Measurements from ENCODE around the gene CYTH3.
"Not testable (repeated sequence)": the region's sequence is repeated elsewhere in the genome, so short reads cannot be mapped to it uniquely, and the experiment has no call there.

The CYTH3 gene

DNA sequence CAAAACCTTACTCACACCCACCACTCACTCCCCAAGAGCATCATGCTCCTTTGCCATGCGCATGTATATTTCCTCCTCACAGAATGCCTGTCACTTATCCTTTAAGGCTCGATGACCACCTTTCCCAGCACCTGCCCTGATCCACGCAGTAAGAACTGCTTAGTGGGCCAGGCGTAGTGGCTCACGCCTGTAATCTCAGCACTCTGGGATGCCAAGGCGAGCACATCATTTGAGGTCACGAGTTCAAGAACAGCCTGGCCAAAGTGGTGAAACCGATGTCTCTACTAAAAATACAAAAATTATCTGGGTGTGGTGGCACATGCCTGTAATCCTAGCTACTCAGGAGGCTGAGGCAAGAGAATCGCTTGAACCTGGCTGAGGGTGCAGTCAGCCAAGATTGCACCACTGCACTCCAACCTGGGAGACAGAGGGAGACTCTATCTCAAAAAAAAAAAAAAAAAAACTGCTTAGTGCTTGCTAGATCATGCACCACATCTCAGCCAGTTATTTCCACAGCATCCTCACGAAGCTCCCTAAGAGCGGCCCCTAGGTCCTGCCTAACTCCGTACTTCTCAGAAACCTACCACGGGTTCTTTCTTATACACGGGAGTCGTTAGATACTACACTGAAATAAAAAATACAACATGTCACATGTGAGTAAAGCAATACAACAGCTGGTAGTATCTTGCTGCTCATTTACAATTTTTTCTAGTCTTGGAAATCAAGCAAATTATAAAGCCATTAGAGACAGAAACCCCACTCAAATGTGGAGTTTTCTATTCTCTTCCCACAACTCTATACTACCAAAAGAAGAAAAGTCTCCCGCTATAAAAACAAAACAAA lies 37.2 kb downstream of the CYTH3 start:
- TF ChIP-seq, protein P1, sequence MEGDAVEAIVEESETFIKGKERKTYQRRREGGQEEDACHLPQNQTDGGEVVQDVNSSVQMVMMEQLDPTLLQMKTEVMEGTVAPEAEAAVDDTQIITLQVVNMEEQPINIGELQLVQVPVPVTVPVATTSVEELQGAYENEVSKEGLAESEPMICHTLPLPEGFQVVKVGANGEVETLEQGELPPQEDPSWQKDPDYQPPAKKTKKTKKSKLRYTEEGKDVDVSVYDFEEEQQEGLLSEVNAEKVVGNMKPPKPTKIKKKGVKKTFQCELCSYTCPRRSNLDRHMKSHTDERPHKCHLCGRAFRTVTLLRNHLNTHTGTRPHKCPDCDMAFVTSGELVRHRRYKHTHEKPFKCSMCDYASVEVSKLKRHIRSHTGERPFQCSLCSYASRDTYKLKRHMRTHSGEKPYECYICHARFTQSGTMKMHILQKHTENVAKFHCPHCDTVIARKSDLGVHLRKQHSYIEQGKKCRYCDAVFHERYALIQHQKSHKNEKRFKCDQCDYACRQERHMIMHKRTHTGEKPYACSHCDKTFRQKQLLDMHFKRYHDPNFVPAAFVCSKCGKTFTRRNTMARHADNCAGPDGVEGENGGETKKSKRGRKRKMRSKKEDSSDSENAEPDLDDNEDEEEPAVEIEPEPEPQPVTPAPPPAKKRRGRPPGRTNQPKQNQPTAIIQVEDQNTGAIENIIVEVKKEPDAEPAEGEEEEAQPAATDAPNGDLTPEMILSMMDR (IDR thresholded peaks at IDR 0.05; ENCODE audit: control insufficient read depth, extremely low read depth, insufficient read depth): no peak
- no peak overlapping the region for H3K4me3 ChIP-seq (ENCODE audit: low read depth, low read length)
- no peak for DNase-seq (ENCODE audit: low read depth)

DNA sequence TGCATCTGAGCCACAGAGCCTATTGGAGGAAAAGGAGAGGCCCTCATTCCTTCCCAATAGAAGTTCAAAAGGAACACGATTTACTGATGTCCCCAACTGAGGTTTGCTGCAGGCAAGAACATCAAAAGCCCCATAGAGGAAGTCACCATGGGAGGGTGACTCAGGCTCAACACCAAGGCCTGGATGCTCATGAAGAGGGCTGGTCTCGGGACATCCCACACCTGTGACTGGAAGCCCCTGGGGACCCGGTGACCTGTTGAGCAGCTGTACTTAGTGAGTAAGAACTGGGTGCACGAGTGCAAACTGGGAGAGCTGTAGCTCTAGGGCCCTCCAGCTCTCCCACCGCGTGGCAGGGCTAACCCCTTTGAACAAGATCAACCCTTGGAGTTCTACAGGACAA lies 38.0 kb downstream of the CYTH3 start:
- no peak overlapping the region for H3K4me3 ChIP-seq (ENCODE audit: low read depth, low read length)
- TF ChIP-seq, protein P1 (IDR thresholded peaks at IDR 0.05; ENCODE audit: control insufficient read depth, extremely low read depth, insufficient read depth): no peak
- DNase-seq (ENCODE audit: low read depth): no peak

DNA sequence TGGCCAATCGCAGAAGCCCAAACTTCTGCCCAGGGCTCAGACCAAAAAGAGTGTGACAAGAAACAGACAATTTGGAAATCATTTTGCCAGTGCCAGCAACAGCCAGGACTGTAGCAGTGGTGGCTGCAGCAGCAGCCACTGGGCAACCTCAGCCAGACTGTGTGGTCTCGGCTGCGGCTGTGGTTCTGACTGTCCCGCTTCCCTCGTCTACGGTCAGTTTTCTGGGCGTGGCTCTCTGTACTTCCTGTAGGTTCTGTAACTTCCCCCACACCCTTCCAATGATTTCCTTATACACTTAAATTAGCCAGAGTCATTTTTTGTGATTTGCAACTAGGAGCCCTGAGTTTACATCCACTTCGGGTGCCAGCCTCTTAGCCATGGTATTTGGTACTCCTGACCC lies 39.9 kb downstream of the CYTH3 start:
- TF ChIP-seq, protein P1 (IDR thresholded peaks at IDR 0.05; ENCODE audit: control insufficient read depth, extremely low read depth, insufficient read depth): no peak
- DNase-seq (ENCODE audit: low read depth): no peak
- H3K4me3 ChIP-seq (ENCODE audit: low read depth, low read length): no peak overlapping the region

DNA sequence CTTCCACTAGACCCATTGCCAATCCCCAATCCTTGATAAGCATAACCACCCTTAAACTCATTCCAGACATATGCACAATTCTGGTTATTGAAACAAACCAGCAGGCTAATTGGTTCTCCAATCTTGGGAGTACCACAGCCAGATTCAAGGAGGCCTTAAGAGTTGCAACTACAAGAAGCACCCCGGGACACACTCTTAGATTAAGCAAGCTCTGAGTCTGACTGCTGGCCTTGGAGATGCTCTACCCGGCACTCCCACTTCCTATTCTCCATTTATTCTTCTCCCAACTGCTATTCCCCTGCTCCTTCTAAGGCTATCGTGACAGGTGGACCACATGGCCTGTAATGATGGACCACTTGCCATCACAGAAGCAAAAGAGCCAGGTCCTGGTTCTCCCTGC lies 40.3 kb downstream of the CYTH3 start:
- no peak overlapping the region for H3K4me3 ChIP-seq (ENCODE audit: low read depth, low read length)
- no peak for DNase-seq (ENCODE audit: low read depth)
- TF ChIP-seq, protein P1 (IDR thresholded peaks at IDR 0.05; ENCODE audit: control insufficient read depth, extremely low read depth, insufficient read depth): no peak

DNA sequence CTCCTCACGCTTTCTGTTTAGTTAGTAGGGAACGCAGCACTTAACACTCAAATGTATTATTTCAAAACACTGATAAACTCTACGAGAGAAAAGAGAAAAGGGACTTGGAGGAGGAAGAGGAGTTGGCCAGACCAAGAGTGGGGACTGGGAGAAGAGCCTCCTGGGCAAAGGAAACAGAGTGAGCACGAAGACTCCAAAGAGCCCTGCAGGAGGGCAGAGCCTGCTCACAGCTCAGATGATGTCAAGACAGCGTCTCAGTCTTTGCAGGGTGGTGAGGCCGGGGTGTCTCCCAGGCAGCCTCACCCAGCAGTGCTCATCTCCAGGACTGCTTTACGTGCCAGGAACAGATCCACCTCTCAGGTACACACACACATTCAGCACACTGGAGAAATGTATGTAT lies 41.2 kb downstream of the CYTH3 start:
- H3K4me3 ChIP-seq (ENCODE audit: low read depth, low read length): no peak overlapping the region
- TF ChIP-seq, protein P1 (IDR thresholded peaks at IDR 0.05; ENCODE audit: control insufficient read depth, extremely low read depth, insufficient read depth): no peak
- DNase-seq (ENCODE audit: low read depth): no peak

DNA sequence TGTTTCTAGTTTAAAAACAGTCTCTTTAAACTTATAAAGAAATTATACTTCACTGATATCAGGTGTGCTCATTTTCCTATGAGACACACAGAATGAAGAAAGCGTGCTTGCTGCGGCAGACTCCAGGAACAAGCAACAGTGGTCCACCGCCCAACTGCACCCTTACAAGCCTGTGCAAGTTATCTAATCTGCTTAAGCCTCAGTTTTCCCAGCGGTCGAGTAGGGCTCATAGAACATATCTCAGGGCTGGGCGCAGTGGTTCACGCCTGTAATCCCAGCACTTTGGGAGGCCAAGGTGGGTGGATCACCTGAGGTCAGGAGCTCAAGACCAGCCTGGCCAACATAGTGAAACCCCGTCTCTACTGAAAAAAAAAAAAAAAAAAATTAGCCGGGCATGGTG lies 43.1 kb downstream of the CYTH3 start:
- H3K4me3 ChIP-seq (ENCODE audit: low read depth, low read length); DNase-seq (ENCODE audit: low read depth): not testable (repeated sequence)

DNA sequence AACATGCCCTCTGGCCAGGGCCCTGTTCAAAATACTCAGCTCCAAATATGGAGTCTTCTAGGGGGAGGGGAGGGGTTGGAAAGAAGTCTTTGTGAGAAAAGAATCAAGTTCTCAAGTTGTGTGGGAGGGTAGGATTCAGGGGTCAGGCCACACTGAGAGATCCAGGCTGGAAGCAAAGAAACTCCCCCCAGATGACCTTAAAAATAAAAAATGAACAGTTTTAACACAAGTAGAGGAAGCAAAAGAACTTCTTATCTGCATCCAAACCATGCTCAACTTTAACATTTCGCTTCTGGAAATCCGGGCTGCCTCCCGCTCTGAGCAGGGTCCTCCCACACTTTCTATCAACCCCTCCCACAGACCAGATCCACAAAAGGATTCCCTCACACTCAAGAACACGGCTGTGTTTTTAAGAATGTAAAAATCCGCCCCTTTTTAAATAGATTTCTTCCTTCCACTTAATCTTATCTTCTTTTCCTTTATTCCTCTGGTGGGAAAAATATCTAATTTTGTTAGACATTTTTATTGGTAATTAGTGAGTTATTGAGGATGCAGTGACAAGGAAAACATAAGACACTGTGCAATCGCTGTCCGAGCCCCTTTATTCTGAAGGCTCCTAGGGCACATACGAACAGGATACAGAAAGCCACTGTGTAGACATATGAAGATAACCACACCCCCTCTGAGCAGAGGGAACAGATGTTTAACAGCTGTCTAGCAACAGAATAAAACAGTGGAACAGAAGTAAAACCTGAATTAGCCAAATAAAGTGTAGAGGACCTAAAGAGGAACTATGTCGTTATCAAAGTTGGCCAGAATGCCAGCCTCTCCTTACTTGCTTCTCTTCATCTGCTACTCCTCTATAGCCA lies 43.8 kb downstream of the CYTH3 start:
- no peak overlapping the region for H3K4me3 ChIP-seq (ENCODE audit: low read depth, low read length)
- TF ChIP-seq, protein P1 (IDR thresholded peaks at IDR 0.05; ENCODE audit: control insufficient read depth, extremely low read depth, insufficient read depth): no peak
- no peak for DNase-seq (ENCODE audit: low read depth)

Data from LNCaP clone FGC (cell line).